GM12874 (cell line): ENCODE data around the gene EDARADD.

Experiments used
- CTCF ChIP-seq: IDR thresholded peaks from 2 replicates; pipeline ENCODE4 v1.5.1; 2011; ENCODE audit warnings: low read depth, mild to moderate bottlenecking, control low read depth, low read length, moderate library complexity; ENCODE audit not compliant: insufficient read depth

Gene EDARADD

GRCh38 chr1:236467327-236467641 lies 73.2 kb downstream of the EDARADD start:
- TF ChIP-seq CTCF: no peak

- no peak for TF ChIP-seq CTCF
Measured at GRCh38 chr1:236468625-236469024, 74.5 kb downstream of the EDARADD start.

GRCh38 chr1:236469466-236469865 lies 75.4 kb downstream of the EDARADD start:
- TF ChIP-seq CTCF: no peak

GRCh38 chr1:236471096-236471495 lies 77.0 kb downstream of the EDARADD start:
- TF ChIP-seq CTCF: no peak

GRCh38 chr1:236471653-236472052 lies 77.6 kb downstream of the EDARADD start:
- no peak for TF ChIP-seq CTCF

- no peak for TF ChIP-seq CTCF
Measured at GRCh38 chr1:236472850-236473788, 79.0 kb downstream of the EDARADD start.

- TF ChIP-seq CTCF: no peak
Measured at GRCh38 chr1:236476019-236476418, 81.9 kb downstream of the EDARADD start.
